Measurements from ENCODE around the gene IL13.

Gene IL13

DNA sequence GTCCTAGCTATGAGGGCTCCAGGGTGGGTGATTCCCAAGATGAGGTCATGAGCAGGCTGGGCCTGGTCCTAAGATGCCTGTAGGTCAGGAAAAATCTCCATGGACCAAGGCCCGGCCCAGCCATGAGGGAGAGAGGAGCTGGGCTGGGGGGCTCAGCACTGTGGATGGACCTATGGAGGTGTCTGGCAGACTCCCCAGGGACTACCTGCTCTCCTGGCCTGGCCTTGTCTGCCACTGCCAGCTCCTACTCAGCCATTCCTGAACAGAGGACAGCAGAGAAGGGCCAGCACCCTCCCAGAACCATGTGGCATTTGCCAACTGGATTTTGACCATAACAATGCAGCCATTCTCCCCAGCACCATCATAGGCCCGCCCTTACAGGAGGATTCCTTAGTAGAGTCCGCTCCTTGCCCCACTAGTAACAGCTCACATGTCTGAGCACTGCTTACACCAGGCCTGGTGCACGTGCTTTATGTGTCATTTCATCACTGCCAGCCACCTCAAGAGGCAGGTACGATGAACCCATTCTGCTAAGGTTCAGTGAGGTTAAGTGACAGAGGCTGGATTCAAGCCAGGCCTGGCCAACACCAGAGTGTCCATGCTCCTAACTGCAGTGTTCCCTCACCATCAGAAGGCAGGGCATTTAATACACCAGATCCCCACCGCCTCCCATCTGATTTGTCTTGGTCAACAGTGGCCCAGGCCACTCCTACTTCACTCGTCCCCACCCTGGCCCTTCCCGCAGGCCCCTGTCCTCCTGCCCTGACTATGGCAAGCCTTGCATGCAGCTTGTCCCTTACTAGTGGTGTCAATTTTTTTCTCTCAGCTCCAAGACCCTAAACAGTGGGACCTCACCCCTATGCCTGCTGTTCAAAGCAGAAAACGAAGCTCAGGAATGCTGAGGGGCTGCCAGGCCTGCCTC is 669 bp downstream of the IL13 start:
- Histone ChIP-seq H2AFZ (no peak overlapping the region), H3K9ac (no peak overlapping the region), H3K4me2 (ENCODE audit: low read length) (no peak overlapping the region), H3K27me3 (ENCODE audit: control insufficient read depth, insufficient read depth, low read length) (no peaks in the 10 kb centered on the region), H3K36me3 (ENCODE audit: control insufficient read depth, insufficient read depth, low read length) (no peaks in the 10 kb centered on the region), H3K9me3 (ENCODE audit: control insufficient read depth, low read length) (no peaks in the 10 kb centered on the region), H3K4me3 (ENCODE audit: low read depth, low read length) (no peak overlapping the region), H3K79me2 (no peaks in the 10 kb centered on the region), H3K4me1 (no peaks in the 10 kb centered on the region), H3K27ac (no peak overlapping the region)
- TF ChIP-seq, protein P1, sequence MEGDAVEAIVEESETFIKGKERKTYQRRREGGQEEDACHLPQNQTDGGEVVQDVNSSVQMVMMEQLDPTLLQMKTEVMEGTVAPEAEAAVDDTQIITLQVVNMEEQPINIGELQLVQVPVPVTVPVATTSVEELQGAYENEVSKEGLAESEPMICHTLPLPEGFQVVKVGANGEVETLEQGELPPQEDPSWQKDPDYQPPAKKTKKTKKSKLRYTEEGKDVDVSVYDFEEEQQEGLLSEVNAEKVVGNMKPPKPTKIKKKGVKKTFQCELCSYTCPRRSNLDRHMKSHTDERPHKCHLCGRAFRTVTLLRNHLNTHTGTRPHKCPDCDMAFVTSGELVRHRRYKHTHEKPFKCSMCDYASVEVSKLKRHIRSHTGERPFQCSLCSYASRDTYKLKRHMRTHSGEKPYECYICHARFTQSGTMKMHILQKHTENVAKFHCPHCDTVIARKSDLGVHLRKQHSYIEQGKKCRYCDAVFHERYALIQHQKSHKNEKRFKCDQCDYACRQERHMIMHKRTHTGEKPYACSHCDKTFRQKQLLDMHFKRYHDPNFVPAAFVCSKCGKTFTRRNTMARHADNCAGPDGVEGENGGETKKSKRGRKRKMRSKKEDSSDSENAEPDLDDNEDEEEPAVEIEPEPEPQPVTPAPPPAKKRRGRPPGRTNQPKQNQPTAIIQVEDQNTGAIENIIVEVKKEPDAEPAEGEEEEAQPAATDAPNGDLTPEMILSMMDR (IDR thresholded peaks at IDR 0.05): no peak

DNA sequence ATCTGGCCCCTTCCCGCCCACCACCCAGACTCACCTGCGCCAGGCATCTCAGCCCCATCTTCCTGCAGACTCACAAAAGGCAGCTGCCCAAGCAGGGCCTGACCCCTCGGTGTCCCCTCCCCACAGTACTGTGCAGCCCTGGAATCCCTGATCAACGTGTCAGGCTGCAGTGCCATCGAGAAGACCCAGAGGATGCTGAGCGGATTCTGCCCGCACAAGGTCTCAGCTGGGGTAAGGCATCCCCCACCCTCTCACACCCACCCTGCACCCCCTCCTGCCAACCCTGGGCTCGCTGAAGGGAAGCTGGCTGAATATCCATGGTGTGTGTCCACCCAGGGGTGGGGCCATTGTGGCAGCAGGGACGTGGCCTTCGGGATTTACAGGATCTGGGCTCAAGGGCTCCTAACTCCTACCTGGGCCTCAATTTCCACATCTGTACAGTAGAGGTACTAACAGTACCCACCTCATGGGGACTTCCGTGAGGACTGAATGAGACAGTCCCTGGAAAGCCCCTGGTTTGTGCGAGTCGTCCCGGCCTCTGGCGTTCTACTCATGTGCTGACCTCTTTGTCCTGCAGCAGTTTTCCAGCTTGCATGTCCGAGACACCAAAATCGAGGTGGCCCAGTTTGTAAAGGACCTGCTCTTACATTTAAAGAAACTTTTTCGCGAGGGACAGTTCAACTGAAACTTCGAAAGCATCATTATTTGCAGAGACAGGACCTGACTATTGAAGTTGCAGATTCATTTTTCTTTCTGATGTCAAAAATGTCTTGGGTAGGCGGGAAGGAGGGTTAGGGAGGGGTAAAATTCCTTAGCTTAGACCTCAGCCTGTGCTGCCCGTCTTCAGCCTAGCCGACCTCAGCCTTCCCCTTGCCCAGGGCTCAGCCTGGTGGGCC is 1.9 kb downstream of the IL13 start:
- no peak overlapping the region for H3K9ac ChIP-seq

GRCh38 chr5:132661231-132662003 is 3.4 kb downstream of the IL13 start:
- Histone ChIP-seq H3K9me3 (ENCODE audit: control insufficient read depth, low read length) (no peaks in the 10 kb centered on the region), H3K36me3 (ENCODE audit: control insufficient read depth, insufficient read depth, low read length) (no peaks in the 10 kb centered on the region), H3K79me2 (no peaks in the 10 kb centered on the region), H3K4me3 (ENCODE audit: low read depth, low read length) (no peak overlapping the region), H3K27ac (no peak overlapping the region), H3K4me2 (ENCODE audit: low read length) (no peak overlapping the region), H3K4me1 (no peaks in the 10 kb centered on the region), H3K27me3 (ENCODE audit: control insufficient read depth, insufficient read depth, low read length) (no peaks in the 10 kb centered on the region), H2AFZ (no peak overlapping the region), H3K9ac (no peak overlapping the region)
- TF ChIP-seq, protein P1 (IDR thresholded peaks at IDR 0.05): no peak

More for the DNA sequence above, 1.9 kb downstream of the IL13 start:
- H2AFZ ChIP-seq: no peak overlapping the region
- TF ChIP-seq, protein P1 (IDR thresholded peaks at IDR 0.05): no peak
- no peaks in the 10 kb centered on the region for H3K9me3 ChIP-seq (ENCODE audit: control insufficient read depth, low read length)
- H3K27me3 ChIP-seq (ENCODE audit: control insufficient read depth, insufficient read depth, low read length): no peaks in the 10 kb centered on the region
- H3K36me3 ChIP-seq (ENCODE audit: control insufficient read depth, insufficient read depth, low read length): no peaks in the 10 kb centered on the region
- H3K4me2 ChIP-seq (ENCODE audit: low read length): no peak overlapping the region
- H3K4me3 ChIP-seq (ENCODE audit: low read depth, low read length): no peak overlapping the region
- no peak overlapping the region for H3K27ac ChIP-seq
- H3K4me1 ChIP-seq: no peaks in the 10 kb centered on the region
- no peaks in the 10 kb centered on the region for H3K79me2 ChIP-seq

DNA sequence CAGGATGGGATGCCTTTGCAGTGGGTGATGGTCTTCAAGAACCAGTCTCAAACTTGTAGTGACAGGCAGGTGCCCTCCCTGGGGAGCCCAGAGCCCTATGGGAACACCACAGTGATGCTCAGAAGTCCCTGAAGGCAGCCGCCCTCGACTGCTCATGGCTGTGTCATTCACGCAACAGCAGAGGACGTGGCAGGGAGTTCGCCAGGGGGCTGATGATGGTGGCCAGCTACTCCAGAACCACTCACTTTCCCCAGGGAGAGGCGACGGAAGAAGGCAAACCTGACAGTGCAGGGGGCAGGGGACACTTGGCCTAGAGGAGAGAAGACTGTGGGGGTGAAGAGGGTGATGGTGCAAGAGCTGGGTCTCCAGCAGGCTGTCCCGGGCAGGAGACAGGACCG is 4.0 kb downstream of the IL13 start:
- no peaks in the 10 kb centered on the region for H3K4me1 ChIP-seq
- H3K9me3 ChIP-seq (ENCODE audit: control insufficient read depth, low read length): no peaks in the 10 kb centered on the region
- TF ChIP-seq, protein P1 (IDR thresholded peaks at IDR 0.05): no peak
- H3K4me3 ChIP-seq (ENCODE audit: low read depth, low read length): no peak overlapping the region
- no peak overlapping the region for H3K27ac ChIP-seq
- H3K4me2 ChIP-seq (ENCODE audit: low read length): no peak overlapping the region
- no peak overlapping the region for H2AFZ ChIP-seq
- no peak overlapping the region for H3K9ac ChIP-seq
- no peaks in the 10 kb centered on the region for H3K36me3 ChIP-seq (ENCODE audit: control insufficient read depth, insufficient read depth, low read length)
- H3K27me3 ChIP-seq (ENCODE audit: control insufficient read depth, insufficient read depth, low read length): no peaks in the 10 kb centered on the region
- H3K79me2 ChIP-seq: no peaks in the 10 kb centered on the region

Measured in parathyroid adenoma (tissue), 2 donors.